ENCODE results near the gene HRK. TPM values are rescaled to one million over a fixed set of nuclear protein-coding genes. Genes with fewer than 3 reads are reported as not detected.

Gene HRK
- total RNA-seq, 2 donors from 2014 or later, result 0.19 to 0.52 TPM

- no peaks in the 10 kb centered on the region for H3K4me1 ChIP-seq
- H3K4me3 ChIP-seq, result no peak overlapping the region
- H3K27ac ChIP-seq, result no peak overlapping the region
- H3K9me3 ChIP-seq, result no peaks in the 10 kb centered on the region
- intact Hi-C loops (cut with DNase I), result no loop called here
- DNase-seq, result no peak
- TF ChIP-seq, protein P1, sequence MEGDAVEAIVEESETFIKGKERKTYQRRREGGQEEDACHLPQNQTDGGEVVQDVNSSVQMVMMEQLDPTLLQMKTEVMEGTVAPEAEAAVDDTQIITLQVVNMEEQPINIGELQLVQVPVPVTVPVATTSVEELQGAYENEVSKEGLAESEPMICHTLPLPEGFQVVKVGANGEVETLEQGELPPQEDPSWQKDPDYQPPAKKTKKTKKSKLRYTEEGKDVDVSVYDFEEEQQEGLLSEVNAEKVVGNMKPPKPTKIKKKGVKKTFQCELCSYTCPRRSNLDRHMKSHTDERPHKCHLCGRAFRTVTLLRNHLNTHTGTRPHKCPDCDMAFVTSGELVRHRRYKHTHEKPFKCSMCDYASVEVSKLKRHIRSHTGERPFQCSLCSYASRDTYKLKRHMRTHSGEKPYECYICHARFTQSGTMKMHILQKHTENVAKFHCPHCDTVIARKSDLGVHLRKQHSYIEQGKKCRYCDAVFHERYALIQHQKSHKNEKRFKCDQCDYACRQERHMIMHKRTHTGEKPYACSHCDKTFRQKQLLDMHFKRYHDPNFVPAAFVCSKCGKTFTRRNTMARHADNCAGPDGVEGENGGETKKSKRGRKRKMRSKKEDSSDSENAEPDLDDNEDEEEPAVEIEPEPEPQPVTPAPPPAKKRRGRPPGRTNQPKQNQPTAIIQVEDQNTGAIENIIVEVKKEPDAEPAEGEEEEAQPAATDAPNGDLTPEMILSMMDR (IDR thresholded peaks at IDR 0.05), result no peak
- H3K27me3 ChIP-seq, result no peaks in the 10 kb centered on the region
- no peak overlapping the region for H3K9ac ChIP-seq (ENCODE audit: low read depth in 2 of 2, low read length in 2 of 2)
- no peaks in the 10 kb centered on the region for H3K36me3 ChIP-seq
Measured at GRCh38 chr12:116901612-116902011, 20.4 kb upstream of the HRK start.

DNA sequence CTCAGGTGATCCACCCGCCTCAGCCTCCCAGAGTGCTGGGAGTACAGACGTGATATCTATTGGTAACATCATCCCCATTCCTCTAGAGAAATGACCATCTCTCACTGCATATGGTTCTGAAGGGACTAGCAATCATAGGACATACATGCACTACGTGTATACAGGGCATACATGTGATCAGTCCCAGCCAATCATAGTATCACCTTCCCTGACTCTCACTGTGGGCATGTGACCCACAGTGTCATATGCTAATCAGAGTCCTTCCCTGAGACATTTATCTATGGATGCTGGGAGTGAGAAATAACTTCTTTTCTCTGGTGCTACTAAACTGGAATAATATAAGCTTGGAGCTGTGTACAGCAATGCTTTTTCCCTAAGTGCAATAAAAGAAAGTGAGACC is 17.4 kb upstream of the HRK start:
- no peak overlapping the region for H3K9ac ChIP-seq (ENCODE audit: low read depth in 2 of 2, low read length in 2 of 2)

GRCh38 chr12:116897476-116897875 is 16.2 kb upstream of the HRK start:
- TF ChIP-seq, protein P1 (IDR thresholded peaks at IDR 0.05), result no peak
- H3K27ac ChIP-seq, result no peak overlapping the region
- DNase-seq, result no peak
- intact Hi-C loops (cut with DNase I), result no loop called here
- no peaks in the 10 kb centered on the region for H3K9me3 ChIP-seq
- H3K4me3 ChIP-seq, result no peak overlapping the region
- H3K4me1 ChIP-seq, result no peaks in the 10 kb centered on the region
- no peaks in the 10 kb centered on the region for H3K36me3 ChIP-seq
- no peaks in the 10 kb centered on the region for H3K27me3 ChIP-seq
- no peak overlapping the region for H3K9ac ChIP-seq (ENCODE audit: low read depth in 2 of 2, low read length in 2 of 2)

More for the DNA sequence above, 17.4 kb upstream of the HRK start:
- Histone ChIP-seq H3K27ac (no peak overlapping the region), H3K36me3 (no peaks in the 10 kb centered on the region), H3K27me3 (no peaks in the 10 kb centered on the region), H3K9me3 (no peaks in the 10 kb centered on the region), H3K4me3 (no peak overlapping the region), H3K4me1 (no peaks in the 10 kb centered on the region)
- TF ChIP-seq, protein P1 (IDR thresholded peaks at IDR 0.05), result no peak
- intact Hi-C loops (cut with DNase I), result no loop called here
- DNase-seq, result no peak

GRCh38 chr12:116896411-116896924 is 15.2 kb upstream of the HRK start:
- H3K9me3 ChIP-seq, result no peaks in the 10 kb centered on the region
- no peaks in the 10 kb centered on the region for H3K27me3 ChIP-seq
- H3K9ac ChIP-seq (ENCODE audit: low read depth in 2 of 2, low read length in 2 of 2), result no peak overlapping the region
- intact Hi-C loops (cut with DNase I), result no loop called here
- TF ChIP-seq, protein P1 (IDR thresholded peaks at IDR 0.05), result no peak
- DNase-seq, result no peak
- no peak overlapping the region for H3K27ac ChIP-seq
- no peaks in the 10 kb centered on the region for H3K4me1 ChIP-seq
- H3K36me3 ChIP-seq, result no peaks in the 10 kb centered on the region
- H3K4me3 ChIP-seq, result no peak overlapping the region

- Histone ChIP-seq H3K4me3 (no peak overlapping the region), H3K27me3 (no peaks in the 10 kb centered on the region), H3K4me1 (no peaks in the 10 kb centered on the region), H3K36me3 (no peaks in the 10 kb centered on the region), H3K9ac (ENCODE audit: low read depth in 2 of 2, low read length in 2 of 2) (no peak overlapping the region), H3K9me3 (no peaks in the 10 kb centered on the region), H3K27ac (no peak overlapping the region)
- TF ChIP-seq, protein P1 (IDR thresholded peaks at IDR 0.05), result no peak
- DNase-seq, result no peak
- intact Hi-C loops (cut with DNase I), result no loop called here
Measured at GRCh38 chr12:116894913-116895312, 13.7 kb upstream of the HRK start.
